DOHH2 (cell line): ENCODE measurements around the gene DPYD.

Source experiments
- EZH2phosphoT487 ChIP-seq: fragments of 200-600 bp; sonication (generic); IDR thresholded peaks from 2 replicates; pipeline ENCODE4 v1.6.1; 2017; ENCODE audit warnings: borderline replicate concordance, mild to moderate bottlenecking, antibody characterized with exemption, low read length, moderate library complexity, mixed read lengths
- TF ChIP-seq, protein P1 (sequence below): fragments of 200-600 bp; sonication (generic); IDR thresholded peaks from one replicate; pipeline ENCODE4 v1.5.1; 2014; ENCODE audit warnings: antibody characterized with exemption, mild to moderate bottlenecking, low read depth, low read length; ENCODE audit not compliant: poor library complexity, severe bottlenecking

DNA sequence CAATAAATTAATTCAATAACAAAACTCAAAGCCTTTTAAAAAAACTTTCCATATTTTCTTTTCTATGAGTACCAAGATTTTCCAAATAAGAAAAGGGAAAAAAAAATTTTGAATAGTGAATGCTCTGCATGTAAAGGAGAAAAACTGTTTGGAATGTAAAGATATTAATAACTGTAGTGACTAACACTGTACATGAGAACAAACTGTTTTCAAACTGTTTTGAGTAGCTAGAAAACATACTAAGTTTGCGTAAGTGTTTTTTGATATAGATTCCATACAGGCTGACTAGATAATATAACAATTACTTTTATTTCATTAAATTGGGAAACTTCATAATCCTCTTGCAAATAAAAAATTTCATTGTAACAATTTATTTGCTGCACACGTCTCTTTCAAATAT lies 150.5 kb downstream of the DPYD start:
- TF ChIP-seq, protein P1, sequence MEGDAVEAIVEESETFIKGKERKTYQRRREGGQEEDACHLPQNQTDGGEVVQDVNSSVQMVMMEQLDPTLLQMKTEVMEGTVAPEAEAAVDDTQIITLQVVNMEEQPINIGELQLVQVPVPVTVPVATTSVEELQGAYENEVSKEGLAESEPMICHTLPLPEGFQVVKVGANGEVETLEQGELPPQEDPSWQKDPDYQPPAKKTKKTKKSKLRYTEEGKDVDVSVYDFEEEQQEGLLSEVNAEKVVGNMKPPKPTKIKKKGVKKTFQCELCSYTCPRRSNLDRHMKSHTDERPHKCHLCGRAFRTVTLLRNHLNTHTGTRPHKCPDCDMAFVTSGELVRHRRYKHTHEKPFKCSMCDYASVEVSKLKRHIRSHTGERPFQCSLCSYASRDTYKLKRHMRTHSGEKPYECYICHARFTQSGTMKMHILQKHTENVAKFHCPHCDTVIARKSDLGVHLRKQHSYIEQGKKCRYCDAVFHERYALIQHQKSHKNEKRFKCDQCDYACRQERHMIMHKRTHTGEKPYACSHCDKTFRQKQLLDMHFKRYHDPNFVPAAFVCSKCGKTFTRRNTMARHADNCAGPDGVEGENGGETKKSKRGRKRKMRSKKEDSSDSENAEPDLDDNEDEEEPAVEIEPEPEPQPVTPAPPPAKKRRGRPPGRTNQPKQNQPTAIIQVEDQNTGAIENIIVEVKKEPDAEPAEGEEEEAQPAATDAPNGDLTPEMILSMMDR: no peak
- no peak for TF ChIP-seq EZH2phosphoT487
